Activated CD4-positive, alpha-beta memory T cell treated with anti-CD3 and anti-CD28 coated beads, Interleukin-2, amount 10 ng/mL, durations not matched to agents 7 days and 5 days (primary cell): ENCODE data around the gene SLC9A9. TPM values are rescaled to one million over a fixed set of nuclear protein-coding genes. Genes with fewer than 3 reads are reported as not detected.
"Not testable (repeated sequence)": the region's sequence is repeated elsewhere in the genome, so short reads cannot be mapped to it uniquely, and the experiment has no call there.

Source experiments
- CTCF ChIA-PET: fragments of 350-600 bp; sonication (Branson Sonifier 250); formaldehyde crosslinking; loops from one replicate; lab custom pipeline; 2021; ENCODE audit warnings: antibody characterized with exemption, inconsistent platforms; lab: Charles Lee
- POLR2A ChIA-PET: fragments of 350-600 bp; sonication (Branson Sonifier 250); formaldehyde crosslinking; loops from one replicate; lab custom pipeline; 2021; ENCODE audit warnings: antibody characterized with exemption; lab: Charles Lee
- DNase-seq: peaks from one replicate; pipeline ENCODE4 v3.0.0-alpha.2; 2020
- H3K27ac Mint-ChIP-seq: one replicate; pipeline ENCODE4 v1.8.0; 2021; ENCODE audit warnings: mild to moderate bottlenecking, mixed read lengths
- H3K27me3 Mint-ChIP-seq: one replicate; pipeline ENCODE4 v1.8.0; 2021; ENCODE audit warnings: mixed read lengths
- H3K36me3 Mint-ChIP-seq: one replicate; pipeline ENCODE4 v1.8.0; 2021; ENCODE audit warnings: low read depth, mixed read lengths
- H3K4me1 Mint-ChIP-seq: one replicate; pipeline ENCODE4 v1.8.0; 2021; ENCODE audit warnings: mixed read lengths
- H3K4me3 Mint-ChIP-seq: one replicate; pipeline ENCODE4 v1.8.0; 2021; ENCODE audit warnings: mild to moderate bottlenecking, mixed read lengths
- H3K9me3 Mint-ChIP-seq: one replicate; pipeline ENCODE4 v1.8.0; 2021; ENCODE audit warnings: mixed read lengths
- total RNA-seq, 2 experiments: library from RNA; stranded (reverse); gene quantifications; one replicate each; pipeline ENCODE4 v1.2.3, GENCODE V29; 2021

The SLC9A9 gene
- total RNA-seq, 2 experiments from 2014 or later, result 16.9 to 18.5 TPM

- H3K27ac Mint-ChIP-seq, result no peak overlapping the region
- no peak for DNase-seq
- H3K27me3 Mint-ChIP-seq, result no peaks in the 10 kb centered on the region
- no peaks in the 10 kb centered on the region for H3K9me3 Mint-ChIP-seq
- H3K4me1 Mint-ChIP-seq, result no peaks in the 10 kb centered on the region
- POLR2A ChIA-PET, result no interaction called here
- no peak overlapping the region for H3K4me3 Mint-ChIP-seq
- H3K36me3 Mint-ChIP-seq, result peaks cover 4% of the 10 kb centered on the region
- CTCF ChIA-PET, result no interaction called here
Measured at GRCh38 chr3:143464850-143465249, 383.4 kb downstream of the SLC9A9 start.

GRCh38 chr3:143455480-143455879, 392.8 kb downstream of the SLC9A9 start:
- Mint-ChIP-seq H3K27me3 (no peaks in the 10 kb centered on the region), H3K27ac (no peak overlapping the region), H3K9me3 (no peaks in the 10 kb centered on the region), H3K36me3 (no peaks in the 10 kb centered on the region), H3K4me1 (no peaks in the 10 kb centered on the region), H3K4me3 (no peak overlapping the region)
- ChIA-PET POLR2A (no interaction called here), CTCF (no interaction called here)
- DNase-seq, result no peak

GRCh38 chr3:143450632-143451031, 397.6 kb downstream of the SLC9A9 start:
- no peak for DNase-seq
- Mint-ChIP-seq H3K27ac (no peak overlapping the region), H3K36me3 (no peaks in the 10 kb centered on the region), H3K27me3 (no peaks in the 10 kb centered on the region), H3K9me3 (no peaks in the 10 kb centered on the region), H3K4me3 (no peak overlapping the region), H3K4me1 (no peaks in the 10 kb centered on the region)
- CTCF ChIA-PET, result no interaction called here
- POLR2A ChIA-PET, result no interaction called here

DNA sequence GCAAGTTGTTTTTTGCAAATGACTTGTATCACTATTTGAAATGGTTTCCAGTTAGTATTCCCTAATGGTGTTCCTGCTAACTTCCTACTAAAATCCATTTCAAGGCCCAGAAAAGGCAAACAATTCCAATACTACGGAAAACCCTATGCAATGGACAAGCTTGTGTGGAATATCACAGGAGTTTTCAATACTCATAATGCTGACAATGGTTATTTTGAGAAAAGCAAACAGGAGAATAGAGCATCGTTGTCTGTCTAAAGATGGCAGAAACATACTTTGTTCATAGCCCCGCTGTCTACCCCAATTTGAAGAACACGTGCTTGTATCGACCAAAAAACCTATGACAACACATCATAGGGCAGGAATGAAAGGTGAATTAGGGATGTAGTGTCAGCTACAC, 400.8 kb downstream of the SLC9A9 start:
- no peaks in the 10 kb centered on the region for H3K27me3 Mint-ChIP-seq
- peaks cover 26% of the 10 kb centered on the region for H3K4me1 Mint-ChIP-seq
- CTCF ChIA-PET, result interaction anchor here (1.5 kb wide), 1 partner anchor 227 kb away, joined by 4 read pairs; no protein-coding TSS in a partner anchor
- no peak overlapping the region for H3K27ac Mint-ChIP-seq
- POLR2A ChIA-PET, result no interaction called here
- peaks cover 5% of the 10 kb centered on the region for H3K36me3 Mint-ChIP-seq
- no peak for DNase-seq
- H3K9me3 Mint-ChIP-seq, result no peaks in the 10 kb centered on the region
- no peak overlapping the region for H3K4me3 Mint-ChIP-seq

DNA sequence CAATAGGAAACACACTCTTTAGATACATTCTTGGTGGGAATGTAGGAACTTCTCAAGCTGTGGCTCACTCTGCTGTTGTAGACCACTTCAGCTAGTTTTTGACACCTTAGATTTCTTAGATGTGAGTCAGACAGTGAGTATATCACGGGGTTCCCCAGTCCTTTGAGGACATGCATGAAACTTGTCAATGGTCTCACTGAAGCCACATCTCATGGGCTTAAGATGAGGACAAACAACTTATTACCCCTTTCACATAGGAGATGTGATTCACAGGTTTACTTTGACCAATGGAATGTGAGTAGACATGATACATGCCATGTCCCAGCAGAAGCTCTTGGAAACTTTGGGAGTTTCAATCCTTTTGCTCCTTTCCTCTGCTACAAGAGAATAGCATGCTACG, 403.1 kb downstream of the SLC9A9 start:
- H3K36me3 Mint-ChIP-seq, result peaks cover 5% of the 10 kb centered on the region
- POLR2A ChIA-PET, result no interaction called here
- no peak overlapping the region for H3K27ac Mint-ChIP-seq
- peaks cover 26% of the 10 kb centered on the region for H3K4me1 Mint-ChIP-seq
- no peak for DNase-seq
- H3K27me3 Mint-ChIP-seq, result no peaks in the 10 kb centered on the region
- CTCF ChIA-PET, result interaction anchor here (1.3 to 1.5 kb wide), 2 partner anchors 10 to 11 kb away, joined by 3 to 4 read pairs; no protein-coding TSS in a partner anchor
- no peak overlapping the region for H3K4me3 Mint-ChIP-seq
- no peaks in the 10 kb centered on the region for H3K9me3 Mint-ChIP-seq

- Mint-ChIP-seq H3K9me3 (no peaks in the 10 kb centered on the region), H3K27ac (peak overlapping the region; percentile 55), H3K36me3 (peaks cover 5% of the 10 kb centered on the region), H3K27me3 (no peaks in the 10 kb centered on the region), H3K4me3 (no peak overlapping the region), H3K4me1 (peaks cover 26% of the 10 kb centered on the region)
- POLR2A ChIA-PET, result interaction anchor here (1.3 kb wide), 1 partner anchor 528 kb away, joined by 4 read pairs; no protein-coding TSS in a partner anchor
- CTCF ChIA-PET, result interaction anchor here (1.3 to 1.5 kb wide), 2 partner anchors 9 to 10 kb away, joined by 3 to 4 read pairs; no protein-coding TSS in a partner anchor
- DNase-seq, result peak; percentile 51
Measured at GRCh38 chr3:143443851-143444331, 404.4 kb downstream of the SLC9A9 start.

DNA sequence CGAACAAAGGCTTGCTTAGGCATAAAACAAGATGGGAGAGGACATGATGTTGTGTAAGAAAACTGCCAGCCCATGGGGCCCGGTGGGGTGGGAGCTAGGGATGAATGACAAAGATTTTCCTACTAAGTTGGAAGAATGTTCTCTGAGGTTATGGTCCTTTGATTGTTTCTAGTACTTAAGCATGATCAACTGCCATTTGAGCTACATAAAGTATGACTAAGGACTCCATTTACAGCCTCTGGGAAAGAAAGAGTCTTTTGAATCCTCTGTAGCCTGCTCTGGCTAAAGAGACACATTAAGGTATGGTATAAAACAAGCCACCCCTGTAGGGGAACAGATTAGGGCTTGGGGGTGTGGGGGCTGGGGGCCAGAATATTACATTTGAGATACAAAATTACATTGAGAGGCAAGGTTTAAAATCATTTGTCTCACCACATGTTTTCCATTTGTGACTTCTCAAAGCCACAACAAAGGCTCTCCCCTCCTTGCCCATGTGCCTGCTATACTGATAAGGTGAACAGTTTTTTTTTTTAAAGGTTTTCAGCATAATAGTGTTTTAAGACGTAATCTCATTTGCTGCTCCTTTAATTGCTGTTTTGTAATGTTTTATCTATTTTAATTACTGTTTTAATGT, 405.3 kb downstream of the SLC9A9 start:
- DNase-seq, result no peak
- Mint-ChIP-seq H3K27ac (no peak overlapping the region), H3K36me3 (peaks cover 5% of the 10 kb centered on the region), H3K9me3 (no peaks in the 10 kb centered on the region), H3K4me1 (peaks cover 26% of the 10 kb centered on the region), H3K27me3 (no peaks in the 10 kb centered on the region), H3K4me3 (no peak overlapping the region)
- POLR2A ChIA-PET, result interaction anchor here (1.3 kb wide), 1 partner anchor 529 kb away, joined by 4 read pairs; no protein-coding TSS in a partner anchor
- CTCF ChIA-PET, result no interaction called here

GRCh38 chr3:143441516-143442171, 406.6 kb downstream of the SLC9A9 start:
- POLR2A ChIA-PET, result no interaction called here
- no peak overlapping the region for H3K27ac Mint-ChIP-seq
- DNase-seq, result no peak
- CTCF ChIA-PET, result no interaction called here
- H3K4me1 Mint-ChIP-seq, result peaks cover 26% of the 10 kb centered on the region
- H3K4me3 Mint-ChIP-seq, result no peak overlapping the region
- H3K9me3 Mint-ChIP-seq, result no peaks in the 10 kb centered on the region
- no peaks in the 10 kb centered on the region for H3K27me3 Mint-ChIP-seq
- peaks cover 5% of the 10 kb centered on the region for H3K36me3 Mint-ChIP-seq

DNA sequence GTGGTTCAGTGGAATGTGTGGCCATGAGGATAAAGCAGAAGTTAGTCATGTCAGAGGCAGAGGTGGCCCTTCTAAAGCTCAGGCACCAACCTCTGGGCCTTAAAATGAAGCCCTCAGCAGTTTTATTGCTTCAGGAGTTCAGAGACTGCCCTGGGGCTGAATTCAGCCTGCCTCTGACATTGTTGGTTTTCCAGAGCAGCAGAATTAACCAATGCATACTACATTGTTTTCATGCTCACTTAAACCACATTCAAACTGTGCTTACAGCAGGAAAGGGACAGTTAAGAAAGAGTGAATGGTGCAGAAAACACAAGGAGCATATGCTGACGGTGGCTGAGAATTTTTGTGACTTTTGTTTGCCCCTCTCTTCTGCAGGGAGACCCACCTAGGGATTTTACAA, 408.5 kb downstream of the SLC9A9 start:
- Mint-ChIP-seq H3K27ac (no peak overlapping the region), H3K36me3 (peaks cover 5% of the 10 kb centered on the region), H3K9me3 (no peaks in the 10 kb centered on the region), H3K27me3 (no peaks in the 10 kb centered on the region), H3K4me3 (no peak overlapping the region), H3K4me1 (peaks cover 21% of the 10 kb centered on the region)
- POLR2A ChIA-PET, result no interaction called here
- DNase-seq, result no peak
- CTCF ChIA-PET, result no interaction called here

- H3K27ac Mint-ChIP-seq, result no peak overlapping the region
- no peak for DNase-seq
- ChIA-PET CTCF (interaction anchor here (0.6 kb wide), 1 partner anchor 325 kb away, joined by 4 read pairs; no protein-coding TSS in a partner anchor), POLR2A (no interaction called here)
- no peaks in the 10 kb centered on the region for H3K4me1 Mint-ChIP-seq
- no peaks in the 10 kb centered on the region for H3K27me3 Mint-ChIP-seq
- H3K9me3 Mint-ChIP-seq, result no peaks in the 10 kb centered on the region
- H3K4me3 Mint-ChIP-seq, result no peak overlapping the region
- H3K36me3 Mint-ChIP-seq, result no peaks in the 10 kb centered on the region
Measured at GRCh38 chr3:143437405-143437804, 410.9 kb downstream of the SLC9A9 start.

DNA sequence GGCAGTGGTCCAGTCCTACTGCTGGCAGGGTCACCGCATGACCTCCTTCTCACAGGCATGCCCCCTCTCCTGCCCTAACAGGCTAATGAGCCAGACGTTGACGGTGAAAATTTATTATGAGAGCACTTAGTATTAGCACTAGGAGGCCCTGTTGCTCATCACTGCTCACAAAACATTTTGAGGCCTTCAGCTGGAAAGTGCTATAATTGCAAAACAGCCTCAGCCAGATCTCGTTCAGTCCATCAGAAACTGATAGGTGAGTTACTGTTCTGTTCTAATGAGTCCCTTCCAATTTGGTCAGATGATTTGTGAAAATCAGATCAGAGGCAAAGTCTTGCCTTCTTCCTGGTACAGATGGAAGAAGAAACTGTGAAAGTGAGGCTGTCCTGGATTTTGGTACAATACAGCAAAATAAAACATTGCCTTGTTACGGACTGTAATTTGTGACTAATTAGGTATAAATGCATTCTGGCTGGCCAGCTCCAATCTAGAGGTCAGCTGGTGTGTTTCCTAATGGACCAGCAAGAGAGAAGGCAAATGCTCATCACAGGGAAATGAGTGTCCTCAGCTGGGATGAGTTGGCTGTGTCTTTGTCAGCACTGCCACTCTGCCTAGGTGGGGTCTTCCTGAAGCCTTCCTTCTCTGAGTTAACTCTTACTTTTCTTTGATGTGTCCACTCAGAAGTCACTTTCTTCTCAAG, 411.9 kb downstream of the SLC9A9 start:
- H3K9me3 Mint-ChIP-seq, result no peaks in the 10 kb centered on the region
- no peak overlapping the region for H3K4me3 Mint-ChIP-seq
- CTCF ChIA-PET, result no interaction called here
- H3K27me3 Mint-ChIP-seq, result no peaks in the 10 kb centered on the region
- no peak for DNase-seq
- no peaks in the 10 kb centered on the region for H3K36me3 Mint-ChIP-seq
- no peak overlapping the region for H3K27ac Mint-ChIP-seq
- POLR2A ChIA-PET, result no interaction called here
- no peaks in the 10 kb centered on the region for H3K4me1 Mint-ChIP-seq

DNA sequence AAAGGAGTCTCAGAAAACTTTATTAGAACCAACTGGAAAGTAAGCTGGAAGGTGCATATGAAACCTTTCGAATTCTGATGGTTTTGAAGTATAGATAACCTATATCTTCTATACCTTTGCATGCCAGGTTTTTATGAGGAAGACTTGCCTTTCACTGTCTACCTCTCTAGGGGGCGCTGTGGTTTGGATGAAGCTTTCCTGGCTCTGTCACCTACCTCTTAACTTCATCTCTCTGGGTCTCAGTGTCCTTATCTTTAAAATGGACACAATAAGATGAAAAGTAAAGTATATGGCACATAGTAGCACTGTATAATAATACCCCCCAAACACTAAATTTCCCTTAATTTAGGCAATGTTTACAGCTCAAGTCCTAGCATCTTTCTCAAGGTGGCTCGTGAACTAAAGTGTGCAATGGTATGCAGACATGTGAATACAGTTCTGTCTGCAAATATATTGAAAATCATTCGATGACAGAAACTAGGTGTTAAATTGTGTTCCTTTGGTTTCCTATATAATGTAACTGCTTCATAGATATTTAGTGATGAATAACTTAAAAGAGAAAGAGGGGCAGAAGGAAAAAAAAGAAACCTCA, 414.4 kb downstream of the SLC9A9 start:
- Mint-ChIP-seq H3K27ac (no peak overlapping the region), H3K27me3 (no peaks in the 10 kb centered on the region), H3K36me3 (no peaks in the 10 kb centered on the region), H3K9me3 (no peaks in the 10 kb centered on the region), H3K4me3 (no peak overlapping the region), H3K4me1 (no peaks in the 10 kb centered on the region)
- no peak for DNase-seq
- ChIA-PET CTCF (interaction anchor here (1.0 to 1.7 kb wide), 6 partner anchors 9 to 241 kb away, joined by 3 to 9 read pairs (median 6); no protein-coding TSS in a partner anchor), POLR2A (no interaction called here)

GRCh38 chr3:143431298-143431697, 417.0 kb downstream of the SLC9A9 start:
- DNase-seq, H3K4me3 Mint-ChIP-seq, H3K27ac Mint-ChIP-seq, POLR2A ChIA-PET, H3K27me3 Mint-ChIP-seq, H3K4me1 Mint-ChIP-seq, H3K9me3 Mint-ChIP-seq, H3K36me3 Mint-ChIP-seq: not testable (repeated sequence)
- CTCF ChIA-PET, result interaction anchor here (1.6 kb wide), 1 partner anchor 243 kb away, joined by 6 read pairs; no protein-coding TSS in a partner anchor
